NCI-H2081 (cell line): ENCODE data around the gene UGDH.
A peak's percentile ranks its signal among the peaks of the same experiment; 100 is the strongest.
"Not testable (repeated sequence)": the region's sequence is repeated elsewhere in the genome, so short reads cannot be mapped to it uniquely, and the experiment has no call there.

ENCODE experiments used
- DNase-seq, 2 experiments: peaks; one replicate each; lab custom pipeline; 2025; lab: John Stamatoyannopoulos, UW

UGDH gene

DNA sequence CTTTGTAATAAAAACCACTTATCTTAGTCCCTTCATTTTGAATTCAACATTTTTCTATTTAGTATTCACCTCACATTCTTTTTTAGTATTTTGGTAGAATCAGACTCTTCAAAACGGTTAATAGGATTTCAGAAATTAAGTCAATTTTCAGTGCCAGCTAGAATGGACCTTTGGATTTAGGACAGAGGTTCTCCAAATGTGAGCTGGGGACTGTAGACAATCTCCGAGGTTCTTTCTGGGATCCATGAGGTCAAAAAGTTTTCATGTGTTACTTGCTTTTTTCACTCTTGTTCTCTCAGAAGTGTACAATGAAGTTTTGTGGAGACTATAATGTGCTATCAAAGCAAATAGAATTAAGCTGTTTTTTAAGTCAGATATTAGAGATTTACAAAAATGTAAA lies 2.3 kb upstream of the UGDH start:
- DNase-seq = no peak

DNA sequence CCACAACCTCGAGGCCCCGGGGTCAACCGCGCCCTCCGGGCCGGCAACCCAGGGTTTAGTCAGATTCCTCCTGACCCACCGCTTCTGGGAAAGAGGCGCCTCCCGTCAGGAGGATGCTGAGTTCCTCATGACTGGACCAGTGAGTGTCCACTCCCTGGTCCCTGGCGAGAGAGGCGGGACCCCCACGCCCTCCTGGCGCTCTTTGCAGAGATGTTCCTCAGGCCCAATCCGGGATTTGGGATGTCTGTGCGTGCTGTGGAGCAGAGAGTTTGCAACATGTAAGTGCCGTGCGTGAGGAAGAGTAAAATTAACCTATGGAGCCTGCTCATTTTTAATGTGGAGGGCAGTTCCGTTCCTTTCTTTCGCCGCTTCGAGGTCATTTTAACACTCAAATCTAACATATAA lies 824 bp upstream of the UGDH start:
- peak in 1 of 2 experiments; percentile 49 for DNase-seq

DNA sequence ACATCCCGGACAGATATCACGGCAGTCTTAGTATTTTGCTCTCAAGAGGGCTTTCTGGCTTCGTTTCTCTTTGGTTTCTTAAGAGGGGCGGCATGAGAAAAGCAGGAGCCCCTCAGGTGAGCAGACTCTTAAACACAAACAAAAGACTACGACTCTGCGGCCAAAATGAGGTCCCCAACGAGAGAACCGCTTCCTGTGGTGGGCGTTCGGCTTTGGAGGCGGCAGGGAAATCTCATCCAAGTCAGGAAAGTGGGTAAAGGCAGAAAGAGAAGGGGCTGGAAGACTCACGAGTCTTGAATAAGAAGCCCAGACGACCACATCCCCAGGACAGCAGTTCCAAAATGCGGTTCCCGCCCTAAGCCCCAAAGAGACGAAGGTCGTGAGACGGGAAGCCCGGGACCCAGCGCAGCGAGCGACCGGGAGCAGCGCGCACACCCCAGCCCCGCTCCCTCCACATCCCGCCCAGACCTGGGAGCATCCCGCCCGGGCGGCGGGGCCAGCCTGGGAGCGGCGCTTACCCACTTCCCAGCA lies 409 bp downstream of the UGDH start:
- DNase-seq = peak in 1 of 2 experiments; percentile 48

DNA sequence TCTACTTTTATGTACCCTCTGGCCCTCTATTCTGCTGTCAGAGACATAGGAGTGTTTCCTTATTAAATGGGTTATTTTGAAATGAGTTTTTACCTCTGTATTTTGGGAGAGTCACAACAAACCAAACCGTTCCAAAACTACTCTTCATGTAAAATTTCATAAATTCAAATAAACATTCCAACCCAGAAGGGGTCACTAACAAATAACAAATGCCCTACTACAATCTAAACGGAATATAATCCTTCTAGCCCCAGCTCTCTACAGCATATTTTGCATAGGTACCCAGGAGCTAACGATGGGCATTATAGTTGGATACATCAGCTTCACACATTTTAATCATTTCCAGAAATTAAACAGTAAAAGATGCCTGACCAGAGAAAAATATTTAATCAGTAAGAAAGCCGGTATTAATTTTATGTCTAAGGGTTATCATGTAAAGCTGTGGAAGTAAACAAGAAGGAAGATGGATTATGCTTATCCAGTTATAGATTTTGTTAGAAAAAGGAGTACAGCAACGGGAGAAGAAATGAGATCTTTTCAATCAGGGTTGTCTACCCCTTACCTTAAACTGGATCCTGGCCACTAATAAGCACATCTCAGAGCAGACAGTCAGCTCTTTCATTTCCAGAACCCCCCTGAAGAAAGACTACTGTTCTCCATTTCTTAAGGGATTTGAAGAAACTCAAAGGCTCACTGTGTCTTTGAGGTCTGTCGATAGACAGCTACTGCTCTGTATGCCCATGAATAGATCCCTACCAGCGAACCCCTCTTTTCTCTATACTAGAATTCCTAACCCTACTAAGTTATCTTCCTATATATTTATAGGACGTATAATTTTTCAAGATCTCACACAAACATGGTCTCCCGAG lies 1.2 kb downstream of the UGDH start:
- DNase-seq = no peak

DNA sequence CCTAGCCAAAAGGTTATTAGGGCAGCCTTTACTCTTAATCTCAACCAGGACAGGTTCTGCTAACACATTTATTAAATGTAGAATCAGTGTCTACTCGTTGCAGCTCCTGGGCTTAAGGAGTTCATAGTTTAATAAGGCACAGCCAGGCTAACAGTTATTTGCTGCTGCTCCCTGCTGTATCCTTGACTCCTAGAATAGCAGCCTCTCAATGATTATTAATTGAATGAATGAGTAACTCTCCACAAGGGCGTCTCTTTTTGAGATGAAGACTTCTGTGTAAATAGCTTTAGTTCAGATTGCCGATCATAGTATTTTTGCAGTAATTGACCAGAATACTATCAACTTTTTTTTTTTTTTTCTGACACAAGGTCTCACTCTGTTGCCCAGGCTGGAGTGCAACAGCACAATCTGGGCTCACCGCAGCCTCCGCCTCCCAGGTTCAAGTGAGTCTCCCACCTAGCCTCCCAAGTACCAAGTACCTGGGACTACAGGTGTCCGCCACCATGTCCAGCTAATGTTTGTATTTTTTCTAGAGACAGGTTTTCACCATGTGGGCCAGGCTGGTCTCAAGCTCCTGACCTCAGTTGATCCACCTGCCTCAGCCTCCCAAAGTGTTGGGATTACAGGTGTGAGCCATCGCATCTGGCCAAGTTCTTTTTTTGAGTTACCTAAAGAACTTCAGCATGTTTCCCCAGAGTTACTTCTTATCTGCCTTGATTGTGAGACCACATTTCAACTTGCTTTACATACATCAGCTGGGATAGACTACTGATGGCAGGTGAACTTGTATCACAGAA lies 2.9 kb downstream of the UGDH start:
- DNase-seq = no peak

DNA sequence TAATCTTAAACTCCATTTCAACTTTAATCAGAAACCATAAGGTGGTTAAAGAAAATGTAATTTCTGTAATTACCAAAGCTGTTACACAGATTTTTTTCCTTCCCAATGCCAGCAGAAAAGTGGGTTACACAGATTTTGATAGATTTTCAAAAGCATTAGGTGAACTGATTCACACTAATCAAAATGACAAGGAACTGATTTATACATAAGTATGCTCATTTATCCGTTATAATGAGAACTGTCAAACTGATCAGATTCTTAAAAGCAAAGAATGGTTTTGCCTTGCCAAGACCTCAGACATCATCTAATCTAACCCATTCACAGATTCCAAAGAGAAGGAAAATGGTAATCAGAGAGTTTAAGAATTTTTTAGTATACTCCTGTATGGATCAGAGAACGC lies 5.2 kb downstream of the UGDH start:
- no peak for DNase-seq

DNA sequence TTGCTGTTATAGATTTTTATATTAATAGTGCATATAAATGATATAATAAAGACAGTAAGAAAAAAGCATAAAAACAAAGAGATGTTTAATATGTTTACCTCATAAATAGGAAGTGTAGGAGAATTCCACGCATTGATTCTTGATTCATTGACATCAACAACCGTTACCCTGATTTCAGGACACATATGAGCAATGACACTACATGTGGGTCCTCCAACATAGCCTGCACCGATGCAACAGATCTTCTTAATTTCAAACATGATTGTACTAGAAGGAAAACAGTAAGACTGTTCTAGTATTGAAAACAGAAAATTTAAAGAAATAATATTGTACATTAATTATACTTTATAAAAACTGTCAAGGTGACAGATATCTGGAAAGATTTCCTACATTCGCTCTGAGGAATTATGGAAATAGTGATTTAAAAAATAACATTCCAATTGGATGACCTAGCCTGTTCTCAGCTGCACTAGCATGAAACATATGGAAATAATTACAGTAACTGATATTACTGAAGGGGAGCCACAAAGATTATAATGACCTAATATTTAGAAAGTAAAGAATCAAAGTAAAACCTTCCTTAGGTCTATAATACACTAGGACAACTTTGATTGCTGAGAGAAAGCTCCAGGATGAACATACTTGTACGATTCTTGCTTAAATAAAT lies 5.9 kb downstream of the UGDH start:
- DNase-seq = no peak

DNA sequence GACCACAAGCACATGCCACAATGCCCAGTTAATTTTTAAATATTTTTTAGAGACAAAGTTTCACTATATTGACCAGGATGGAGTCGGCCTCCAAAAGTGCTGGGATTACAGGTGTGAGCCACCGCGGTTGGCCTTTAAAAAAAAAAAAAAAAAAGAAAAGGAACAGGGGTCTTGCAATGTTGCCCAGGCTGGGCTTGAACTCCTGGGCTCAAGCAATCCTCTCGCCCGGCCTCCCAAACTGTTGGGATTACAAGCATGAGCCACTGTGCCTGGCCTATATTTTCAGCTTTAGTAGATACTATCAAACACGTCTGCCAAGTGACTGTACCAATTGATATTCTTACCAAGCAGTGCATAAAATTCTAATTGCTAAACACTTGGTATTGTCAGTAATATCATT lies 8.8 kb downstream of the UGDH start:
- DNase-seq = no peak

DNA sequence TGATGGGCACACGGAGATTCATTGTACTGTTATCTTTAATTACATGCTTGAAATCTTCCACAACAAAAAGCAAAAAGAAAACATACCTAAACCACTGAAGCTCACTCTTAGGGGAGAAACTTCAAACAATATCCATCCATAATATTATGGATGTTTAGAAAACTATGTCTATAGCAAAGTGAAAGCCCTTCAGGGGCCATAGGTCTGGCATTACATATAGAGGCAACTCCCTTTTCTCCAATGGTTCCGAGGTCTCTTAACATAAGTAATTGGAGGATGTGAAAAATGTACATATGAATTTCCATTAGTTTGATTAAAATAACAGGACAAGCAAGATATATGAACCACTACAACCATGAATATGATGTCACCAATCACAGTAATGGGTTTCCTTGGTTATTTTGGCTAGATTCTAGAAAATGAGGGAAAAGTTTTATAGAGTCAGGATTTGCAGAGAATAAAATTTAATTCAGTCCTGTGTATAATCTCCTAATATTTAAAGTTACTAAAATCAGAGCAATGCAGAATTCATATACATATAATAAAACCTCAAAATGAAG lies 10.8 kb downstream of the UGDH start:
- no peak for DNase-seq

DNA sequence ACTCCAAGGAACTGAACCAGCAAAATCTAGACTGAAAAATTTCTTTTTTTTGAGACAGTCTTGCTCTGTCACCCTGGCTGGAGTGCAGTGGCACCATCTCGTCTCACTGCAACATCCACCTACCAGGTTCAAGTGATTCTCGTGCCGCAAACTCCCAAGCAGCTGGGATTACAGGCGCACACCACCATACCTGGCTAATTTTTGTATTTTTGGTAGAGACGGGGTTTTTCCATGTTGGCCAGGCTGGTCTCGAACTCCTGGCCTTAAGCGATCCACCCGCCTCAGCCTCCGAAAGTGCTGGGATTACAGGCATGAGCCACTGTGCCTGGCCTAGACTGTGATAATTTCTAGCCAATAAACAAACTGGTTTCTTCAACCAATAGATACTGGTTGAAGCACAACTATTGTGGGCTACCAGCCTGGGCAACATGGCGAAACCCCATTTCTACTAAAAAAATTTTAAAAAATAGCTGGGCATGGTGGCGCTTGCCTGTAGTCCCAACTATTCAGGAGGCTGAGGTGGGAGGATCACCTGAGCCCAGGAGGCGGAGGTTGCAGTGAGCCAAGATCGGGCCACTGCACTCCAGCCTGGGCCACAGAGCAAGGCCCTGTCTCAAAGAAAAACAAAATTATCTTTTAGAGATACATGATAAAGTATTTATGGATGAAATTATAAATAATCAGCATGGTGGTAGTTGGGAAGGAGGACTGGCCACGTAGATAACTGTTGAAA lies 11.4 kb downstream of the UGDH start:
- not testable (repeated sequence) for DNase-seq

DNA sequence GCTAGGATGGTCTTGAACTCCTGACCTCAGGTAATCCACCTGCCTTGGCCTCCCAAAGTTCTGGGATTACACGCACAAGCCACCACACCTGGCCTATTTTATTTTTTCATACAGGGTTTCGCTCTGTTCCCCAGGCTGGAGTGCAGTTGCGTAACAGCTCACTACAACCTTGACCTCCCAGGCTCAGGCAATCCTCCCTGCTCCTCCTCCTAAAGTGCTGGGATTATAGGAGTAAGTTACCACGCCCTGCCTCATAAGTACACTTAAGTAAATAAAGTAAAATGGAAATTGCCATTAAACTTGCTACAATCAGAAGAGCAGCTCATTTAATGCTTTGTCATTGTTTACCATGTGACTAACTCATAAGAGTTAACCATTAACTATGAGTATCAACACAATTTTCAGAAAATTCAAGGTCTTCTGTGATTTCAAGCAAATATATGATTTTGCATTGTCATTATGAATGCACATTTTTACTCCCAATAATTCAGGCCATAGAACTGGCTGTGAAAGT lies 12.3 kb downstream of the UGDH start:
- no peak for DNase-seq

DNA sequence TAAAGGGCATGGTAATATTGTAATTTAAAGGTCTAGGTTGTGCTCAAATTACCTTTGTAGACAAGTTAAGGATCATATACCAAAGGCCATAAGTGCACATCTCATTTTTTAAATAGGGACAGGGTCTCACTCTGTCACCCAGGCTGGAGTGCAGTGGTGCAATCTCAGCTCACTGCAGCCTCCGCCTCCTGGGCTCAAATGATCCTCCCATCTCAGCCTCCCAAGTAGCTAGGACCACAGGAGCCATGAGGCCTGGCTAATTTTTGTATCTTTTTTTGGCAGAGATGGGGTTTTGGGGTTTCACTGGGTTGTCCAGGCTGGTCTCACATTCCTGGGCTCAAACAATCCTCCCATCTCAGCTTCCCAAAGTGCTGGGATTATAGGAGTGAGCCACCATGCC lies 13.0 kb downstream of the UGDH start:
- not testable (repeated sequence) for DNase-seq

DNA sequence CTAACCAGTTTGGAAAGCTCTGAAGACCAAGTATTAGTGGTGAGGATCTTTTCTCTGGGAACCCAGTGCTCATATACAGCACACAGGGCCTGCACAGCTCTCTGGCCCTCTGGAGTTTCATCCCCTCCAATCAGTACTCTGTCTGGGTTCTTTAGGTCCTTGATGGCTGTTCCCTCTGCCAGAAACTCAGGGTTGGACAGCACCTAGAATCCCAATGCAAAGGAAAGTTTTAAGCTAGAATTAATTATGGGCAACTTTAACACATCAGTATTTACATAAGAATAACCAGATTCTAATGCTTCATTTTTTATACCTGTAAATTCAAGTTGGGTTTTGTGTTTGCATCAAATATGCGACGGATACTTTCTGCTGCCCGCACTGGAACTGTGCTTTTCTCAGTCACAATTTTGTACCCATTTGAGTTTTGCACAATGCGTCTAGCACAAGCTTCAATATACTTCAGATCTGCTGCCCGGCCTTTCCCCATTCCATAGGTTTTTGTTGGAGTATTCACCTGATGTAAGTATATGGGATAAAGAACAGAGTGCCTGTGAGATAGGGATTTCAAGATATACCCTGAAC lies 16.8 kb downstream of the UGDH start:
- no peak for DNase-seq

DNA sequence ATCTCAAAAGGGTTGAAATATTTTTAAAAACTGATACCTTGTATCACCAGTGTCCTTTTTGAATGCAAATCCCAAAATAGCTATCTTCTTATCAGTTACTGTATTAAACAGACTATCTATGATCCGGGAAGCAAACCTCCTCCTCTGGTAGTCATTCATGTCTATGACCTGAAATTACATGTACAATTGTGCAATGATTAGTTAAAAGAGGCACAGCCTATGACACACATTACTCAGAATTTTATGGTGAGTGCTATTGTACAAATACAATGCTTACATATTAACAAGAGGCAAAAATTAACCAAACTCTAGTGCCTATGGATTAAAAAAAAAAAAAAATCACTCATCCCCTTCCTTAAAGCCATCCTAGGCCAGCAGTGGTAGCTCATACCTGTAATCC lies 21.7 kb downstream of the UGDH start:
- no peak for DNase-seq

DNA sequence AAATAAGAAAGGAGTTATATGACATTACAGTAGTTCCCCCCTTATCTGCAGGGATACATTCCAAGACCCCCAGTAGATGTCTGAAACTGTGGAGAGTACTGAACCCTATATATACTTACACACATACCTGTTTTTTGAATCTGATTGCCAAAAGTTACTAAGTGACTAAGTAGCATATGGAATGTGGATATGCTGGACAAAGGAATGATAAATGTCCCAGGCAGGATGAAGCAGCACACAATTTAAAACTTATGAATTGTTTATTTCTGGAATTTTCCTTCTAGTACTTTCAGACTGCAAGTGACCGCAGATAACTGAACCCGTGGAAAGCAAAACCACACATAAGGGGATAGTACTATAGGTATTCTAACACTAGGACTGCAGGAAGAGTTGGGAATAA lies 22.7 kb downstream of the UGDH start:
- no peak for DNase-seq

DNA sequence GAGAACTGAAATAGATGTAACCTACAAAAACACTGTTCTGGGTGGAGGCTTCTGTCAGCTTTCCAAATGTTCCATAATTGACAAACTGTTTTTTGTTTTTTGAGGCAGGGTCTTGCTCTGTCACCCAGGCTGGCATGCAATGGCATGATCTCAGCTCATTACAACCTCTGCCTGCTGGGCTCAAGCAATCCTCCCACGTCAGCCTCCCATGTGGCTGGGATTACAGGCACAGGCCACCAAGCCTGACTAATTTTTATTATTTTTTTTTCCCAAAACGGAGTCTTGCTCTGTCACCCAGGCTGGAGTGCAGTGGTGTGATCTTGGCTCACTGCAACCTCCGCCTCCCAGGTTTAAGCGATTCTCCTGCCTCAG lies 24.6 kb downstream of the UGDH start:
- not testable (repeated sequence) for DNase-seq

DNA sequence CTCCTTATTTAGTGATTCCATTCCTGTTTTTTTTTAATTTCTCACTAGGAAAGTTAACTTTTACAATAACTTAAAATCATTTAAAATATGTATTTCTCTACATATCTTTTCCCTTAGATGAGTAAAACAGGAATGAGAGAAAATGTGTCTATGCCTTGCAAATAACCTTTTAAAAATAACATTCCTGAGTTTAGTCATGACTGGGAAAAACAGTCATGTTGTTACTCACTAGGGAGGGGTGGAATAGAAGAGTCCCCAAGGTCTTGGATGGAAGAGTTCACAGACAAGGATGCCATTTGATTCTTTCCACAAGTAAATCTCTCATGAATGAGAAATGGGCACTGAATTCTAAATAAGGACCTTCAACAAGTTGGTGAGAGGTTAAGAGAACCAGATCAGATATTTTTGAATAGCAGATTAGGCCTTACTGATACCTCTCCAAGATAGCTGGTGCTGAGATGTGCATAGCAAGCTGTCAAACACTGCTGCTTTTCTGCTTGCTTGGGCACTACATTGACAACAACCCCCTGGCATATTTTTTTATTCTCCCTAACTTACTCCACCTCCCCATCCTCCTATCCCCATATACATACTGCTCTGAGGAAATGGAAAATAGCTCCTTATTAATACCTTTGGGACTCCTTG lies 25.1 kb downstream of the UGDH start:
- no peak for DNase-seq

DNA sequence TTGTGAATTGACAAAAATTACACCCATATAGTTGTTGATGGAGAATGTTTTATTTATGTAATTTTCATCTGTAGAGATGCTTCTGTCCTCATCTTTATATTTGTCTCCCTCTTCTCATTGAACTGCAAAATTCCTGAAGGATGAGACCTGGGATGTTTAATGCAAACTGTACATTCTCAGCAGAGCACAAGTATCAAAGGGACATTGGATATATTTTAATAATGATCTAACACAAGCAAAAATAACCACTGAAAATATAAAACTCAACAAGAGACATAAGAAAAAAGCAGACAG lies 28.6 kb downstream of the UGDH start:
- DNase-seq = no peak

DNA sequence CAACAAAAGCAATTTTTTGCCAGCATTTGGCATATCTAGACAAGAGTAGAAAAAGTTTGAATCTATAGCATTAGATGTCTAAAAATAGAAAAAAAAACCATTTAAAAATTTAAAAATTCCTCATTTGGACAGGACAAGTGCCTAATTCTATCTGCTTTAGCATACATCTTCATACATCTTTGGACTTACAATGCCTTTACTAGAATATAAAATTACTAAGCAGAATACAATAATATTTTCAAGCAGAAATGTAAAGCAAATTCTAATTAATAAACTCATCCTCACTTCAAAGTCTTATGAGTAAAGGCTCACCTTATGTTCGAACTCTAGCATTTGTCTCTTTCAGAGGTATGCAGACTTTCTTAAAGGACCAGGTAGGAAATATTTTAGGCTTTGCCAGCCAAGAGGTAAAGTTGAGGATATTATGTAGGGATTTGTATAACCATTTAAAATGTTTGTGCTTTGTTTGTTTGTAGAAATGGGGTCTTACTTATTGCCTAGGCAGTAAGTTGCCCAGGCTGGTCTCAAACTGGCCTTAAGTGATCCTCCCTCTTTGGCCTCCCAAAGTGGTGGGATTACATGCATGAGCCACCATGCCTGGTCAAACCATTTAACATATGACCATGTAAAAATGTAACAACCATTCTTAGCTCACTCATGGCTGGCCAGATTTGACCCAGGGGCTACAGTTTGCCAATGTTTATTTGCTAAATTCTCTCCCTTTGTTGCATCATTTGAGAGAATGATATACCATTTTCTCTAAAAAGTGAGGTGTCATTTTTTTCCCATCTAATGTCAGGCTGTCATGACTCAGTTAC lies 29.1 kb downstream of the UGDH start:
- DNase-seq = no peak
